Measurements from ENCODE around the gene TSKU. TPM values are rescaled to one million over a fixed set of nuclear protein-coding genes. Genes with fewer than 3 reads are reported as not detected.
"Not testable (repeated sequence)": the region's sequence is repeated elsewhere in the genome, so short reads cannot be mapped to it uniquely, and the experiment has no call there.

The TSKU gene
- 10 to 100 TPM; 39.6 to 41.3 TPM for total RNA-seq

DNA sequence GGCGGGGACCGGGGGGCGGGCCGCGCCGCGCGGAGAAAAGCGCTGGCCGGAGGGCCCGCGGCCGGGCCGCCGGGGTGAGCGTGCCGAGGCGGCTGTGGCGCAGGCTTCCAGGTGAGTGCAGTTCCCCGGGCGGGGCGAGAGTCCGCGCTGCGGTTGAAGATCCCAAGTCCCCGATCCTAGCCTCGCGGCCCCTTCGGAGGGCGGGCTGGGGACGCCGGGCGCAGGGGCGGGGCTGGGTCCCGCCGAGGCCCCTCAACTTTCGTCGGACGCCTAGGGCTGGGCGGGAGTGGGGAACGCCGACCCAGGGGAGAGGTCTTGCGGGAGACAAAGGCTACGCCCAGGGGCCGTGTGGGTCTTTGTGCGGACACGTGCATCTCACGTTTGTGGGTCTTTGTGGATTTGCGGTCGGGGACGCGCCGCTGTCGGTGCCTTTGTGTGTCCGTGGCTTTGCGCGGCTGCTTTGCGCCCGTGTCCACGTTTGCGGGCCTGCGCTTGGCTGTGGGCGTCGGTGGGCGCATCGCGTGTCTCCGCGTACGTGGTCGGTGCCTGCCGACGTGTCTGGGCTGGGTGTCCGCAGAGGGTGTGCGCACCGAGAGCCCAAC lies at the start of gene TSKU:
Gene TSKU, plus strand, starts transcription at position 63 of the 602 bp plus-strand sequence. CDS start 12,261 bp downstream, outside the sequence.
- no peaks in the 10 kb centered on the region for H3K9me3 ChIP-seq
- H3K9ac ChIP-seq (ENCODE audit: low read depth in 2 of 2, low read length in 2 of 2), result peak within 1 kb of the TSS; percentile 71 to 92
- no peaks in the 10 kb centered on the region for H3K27me3 ChIP-seq
- DNase-seq, result peak; percentile 55
- no peak for TF ChIP-seq CTCF (IDR thresholded peaks at IDR 0.05)
- intact Hi-C loops (cut with DNase I), result no loop called here
- H3K27ac ChIP-seq, result peak within 1 kb of the TSS; percentile 93
- peaks cover 10% of the 10 kb centered on the region for H3K4me1 ChIP-seq
- H3K4me3 ChIP-seq, result peak within 1 kb of the TSS; percentile 84
- H3K36me3 ChIP-seq, result no peaks in the 10 kb centered on the region

DNA sequence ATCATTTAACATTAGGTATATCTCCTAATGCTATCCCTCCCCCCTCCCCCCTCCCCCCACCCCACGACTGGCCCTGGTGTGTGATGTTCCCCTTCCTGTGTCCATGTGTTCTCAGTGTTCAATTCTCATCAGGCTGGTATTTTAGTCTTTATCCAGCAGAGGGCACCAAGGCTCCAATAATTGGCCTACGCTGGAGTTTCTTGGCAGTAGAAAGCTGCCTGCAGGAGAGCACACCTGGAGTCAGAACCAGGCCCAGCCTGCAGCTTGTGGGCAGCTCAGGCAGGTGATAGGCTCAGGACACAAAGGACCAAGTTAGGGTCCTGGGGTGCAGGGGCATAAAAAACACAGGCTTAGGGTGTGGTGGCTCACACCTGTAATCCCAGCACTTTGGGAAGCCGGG lies 49.2 kb upstream of the TSKU start:
- H3K4me1 ChIP-seq; H3K4me3 ChIP-seq; H3K27me3 ChIP-seq; H3K9ac ChIP-seq (ENCODE audit: low read depth in 2 of 2, low read length in 2 of 2); H3K36me3 ChIP-seq; H3K27ac ChIP-seq; H3K9me3 ChIP-seq: not testable (repeated sequence)
- peak; percentile 35 for TF ChIP-seq CTCF (IDR thresholded peaks at IDR 0.05)
- intact Hi-C loops (cut with DNase I), result loop anchor here (1.0 to 10.0 kb wide), 3 partner anchors 65 to 311 kb away; no protein-coding TSS in a partner anchor
- DNase-seq, result peak; percentile 73

GRCh38 chr11:76734456-76735420 lies 48.4 kb upstream of the TSKU start:
- no peak overlapping the region for H3K4me3 ChIP-seq
- no peak for DNase-seq
- H3K9me3 ChIP-seq, result no peaks in the 10 kb centered on the region
- TF ChIP-seq CTCF (IDR thresholded peaks at IDR 0.05), result no peak
- H3K36me3 ChIP-seq, result no peaks in the 10 kb centered on the region
- intact Hi-C loops (cut with DNase I), result loop anchor here (2.0 to 10.0 kb wide), 2 partner anchors 184 to 310 kb away; no protein-coding TSS in a partner anchor
- no peak overlapping the region for H3K27ac ChIP-seq
- H3K27me3 ChIP-seq, result no peaks in the 10 kb centered on the region
- H3K9ac ChIP-seq (ENCODE audit: low read depth in 2 of 2, low read length in 2 of 2), result no peak overlapping the region
- no peaks in the 10 kb centered on the region for H3K4me1 ChIP-seq

DNA sequence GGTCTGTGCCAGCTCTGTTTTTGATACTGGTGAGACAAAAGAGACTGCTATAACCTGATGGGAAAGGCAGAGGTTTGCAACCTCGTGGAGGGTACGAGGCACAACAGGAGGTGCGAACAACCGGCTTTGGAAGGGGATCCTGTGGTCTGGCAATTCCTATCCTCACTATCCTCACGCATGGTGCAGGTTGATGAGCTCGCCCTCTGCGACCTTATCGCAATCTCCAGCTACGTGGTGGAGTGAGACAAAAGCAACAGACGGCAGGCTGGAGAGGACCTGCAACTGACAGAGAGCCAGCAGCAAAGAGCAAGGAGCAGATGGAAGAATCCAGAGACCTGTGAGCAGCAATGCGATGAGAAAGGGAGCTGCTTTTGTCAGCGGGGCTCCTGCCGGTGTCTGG lies 47.3 kb upstream of the TSKU start:
- H3K27ac ChIP-seq, result no peak overlapping the region
- intact Hi-C loops (cut with DNase I), result loop anchor here (2.0 to 10.0 kb wide), 2 partner anchors 183 to 309 kb away; no protein-coding TSS in a partner anchor
- no peaks in the 10 kb centered on the region for H3K27me3 ChIP-seq
- H3K36me3 ChIP-seq, result no peaks in the 10 kb centered on the region
- no peak overlapping the region for H3K9ac ChIP-seq (ENCODE audit: low read depth in 2 of 2, low read length in 2 of 2)
- H3K9me3 ChIP-seq, result no peaks in the 10 kb centered on the region
- no peak overlapping the region for H3K4me3 ChIP-seq
- no peak for DNase-seq
- no peaks in the 10 kb centered on the region for H3K4me1 ChIP-seq
- TF ChIP-seq CTCF (IDR thresholded peaks at IDR 0.05), result no peak

DNA sequence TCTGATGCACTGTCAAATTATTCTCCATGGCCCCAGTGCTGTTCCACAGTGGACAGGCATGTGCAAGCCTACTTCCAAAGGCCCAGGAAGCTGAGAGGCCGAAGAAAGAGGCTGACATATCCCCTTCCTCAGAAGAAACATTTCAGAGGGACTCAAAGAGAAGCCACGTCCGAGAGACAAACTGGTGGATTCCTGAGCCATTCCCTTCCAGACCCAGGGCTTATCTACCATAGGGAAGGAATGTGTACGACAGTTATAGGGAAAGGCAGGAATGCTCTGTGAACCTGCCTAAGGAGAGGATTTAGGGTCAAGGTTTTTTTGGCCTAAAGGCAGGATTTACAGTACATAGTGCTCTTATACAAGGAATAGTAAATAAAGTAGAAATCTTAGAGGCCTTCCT lies 46.9 kb upstream of the TSKU start:
- H3K27ac ChIP-seq, result no peak overlapping the region
- DNase-seq, result no peak

More for the DNA sequence above, 46.9 kb upstream of the TSKU start:
- Histone ChIP-seq H3K4me1 (no peaks in the 10 kb centered on the region), H3K4me3 (no peak overlapping the region), H3K27me3 (no peaks in the 10 kb centered on the region), H3K9ac (ENCODE audit: low read depth in 2 of 2, low read length in 2 of 2) (no peak overlapping the region), H3K9me3 (no peaks in the 10 kb centered on the region), H3K36me3 (no peaks in the 10 kb centered on the region)
- intact Hi-C loops (cut with DNase I), result loop anchor here (10.0 kb wide), 1 partner anchor 309 kb away; no protein-coding TSS in a partner anchor
- TF ChIP-seq CTCF (IDR thresholded peaks at IDR 0.05), result no peak
